H1 (cell line): Measurements from ENCODE around the gene SLC6A19. TPM values are rescaled to one million over a fixed set of nuclear protein-coding genes. Genes with fewer than 3 reads are reported as not detected.

ENCODE experiments used
- CTCF ChIA-PET: fragments of 300-600 bp; sonication (Branson Sonifier 250); formaldehyde crosslinking; loops from one replicate; lab custom pipeline; 2021; ENCODE audit not compliant: partially characterized antibody; lab: Charles Lee
- POLR2A ChIA-PET: fragments of 300-600 bp; sonication (Branson Sonifier 250); formaldehyde crosslinking; loops from one replicate; lab custom pipeline; 2021; ENCODE audit warnings: inconsistent platforms; ENCODE audit not compliant: partially characterized antibody; lab: Charles Lee
- DNase-seq, 2 experiments: peaks; one replicate each; pipeline versions ENCODE4 v3.0.0 to v3.0.0-alpha.2; 2010 to 2022; ENCODE audit warnings: low spot score in 2 of 2, low read depth in 1 of 2, mixed read lengths in 1 of 2
- FAIRE-seq: peaks from 2 replicates; lab custom pipeline; 2011; peaks lifted over from hg19 to GRCh38; lab: Jason Lieb, UNC
- H2AFZ ChIP-seq: 2 replicates; pipeline ENCODE4 v1.8.1; 2012; ENCODE audit warnings: low read length, inconsistent platforms
- H2AK5ac ChIP-seq: 2 replicates; pipeline ENCODE4 v1.6.1; 2013; ENCODE audit warnings: low read depth, low read length
- H2BK120ac ChIP-seq: replicated peaks from 2 replicates; pipeline ENCODE3; 2013; ENCODE audit warnings: low read depth, low read length, inconsistent platforms
- H2BK12ac ChIP-seq: 2 replicates; pipeline ENCODE4 v1.6.1; 2013; ENCODE audit warnings: low read depth, low read length
- H2BK15ac ChIP-seq: 2 replicates; pipeline ENCODE4 v1.6.1; 2013; ENCODE audit warnings: low read length
- H2BK20ac ChIP-seq: 2 replicates; pipeline ENCODE4 v1.6.1; 2013; ENCODE audit warnings: low read length
- H2BK5ac ChIP-seq: 2 replicates; pipeline ENCODE4 v1.6.1; 2013; ENCODE audit warnings: low read depth, low read length
- H3K14ac ChIP-seq: 2 replicates; pipeline ENCODE4 v1.6.1; 2013; ENCODE audit warnings: inconsistent platforms; ENCODE audit not compliant: insufficient read length
- H3K18ac ChIP-seq: 2 replicates; pipeline ENCODE4 v1.6.1; 2013; ENCODE audit warnings: low read length; ENCODE audit errors: extremely low read depth
- H3K23ac ChIP-seq: 2 replicates; pipeline ENCODE4 v1.6.1; 2013; ENCODE audit warnings: inconsistent platforms; ENCODE audit not compliant: insufficient read length
- H3K23me2 ChIP-seq: 2 replicates; pipeline ENCODE4 v1.6.1; 2013; ENCODE audit warnings: low read depth, low read length
- H3K27ac ChIP-seq: 2 replicates; pipeline ENCODE4 v1.6.1; 2011; ENCODE audit warnings: low read depth, low read length, inconsistent platforms
- H3K27me3 ChIP-seq, 4 experiments: replicated peaks in 1 of 4; 1 replicate in 1 of 4; 2 replicates in 3 of 4; pipeline versions ENCODE4 v1.6.1 to v1.8.1; 2011 to 2013; ENCODE audit warnings: low read length in 3 of 4, mild to moderate bottlenecking in 3 of 4, inconsistent platforms in 2 of 4, mixed read lengths in 2 of 4, moderate library complexity in 1 of 4; ENCODE audit not compliant: control insufficient read depth in 3 of 4, insufficient read depth in 3 of 4; ENCODE audit errors: extremely low read depth in 1 of 4
- H3K36me3 ChIP-seq, 4 experiments: 2 replicates each; pipeline versions ENCODE4 v1.6.1 to v1.8.1; 2011 to 2013; ENCODE audit warnings: mild to moderate bottlenecking in 4 of 4, low read length in 3 of 4, moderate library complexity in 2 of 4, control low read depth in 1 of 4, inconsistent platforms in 1 of 4; ENCODE audit not compliant: insufficient read depth in 4 of 4, control insufficient read depth in 2 of 4
- H3K4ac ChIP-seq: replicated peaks from 2 replicates; pipeline ENCODE3; 2013; ENCODE audit warnings: low read length, low read depth, mixed read lengths, inconsistent platforms; ENCODE audit not compliant: insufficient read length
- H3K4me1 ChIP-seq, 4 experiments: replicated peaks in 1 of 4; 1 replicate in 1 of 4; 2 replicates in 3 of 4; pipeline versions ENCODE4 v1.6.1 to v1.8.1; 2011 to 2013; ENCODE audit warnings: low read length in 3 of 4, inconsistent platforms in 2 of 4, mixed read lengths in 1 of 4; ENCODE audit not compliant: insufficient read depth in 4 of 4, control insufficient read depth in 3 of 4
- H3K4me2 ChIP-seq, 2 experiments: 2 replicates each; pipeline versions ENCODE4 v1.6.1 to v1.8.1; 2011 to 2013; ENCODE audit warnings: low read depth in 2 of 2, low read length in 2 of 2, control low read depth in 1 of 2, inconsistent platforms in 1 of 2, mild to moderate bottlenecking in 1 of 2; ENCODE audit not compliant: insufficient read depth in 1 of 2
- H3K4me3 ChIP-seq, 4 experiments: fragments of 200-600, 300-600 bp in 1 of 4; sonication (generic), shearing (Covaris generic), sonication (Bioruptor Twin) in 1 of 4; 2 replicates each; pipeline versions ENCODE4 v1.5.1 to v1.8.1; 2011 to 2016; ENCODE audit warnings: low read length in 4 of 4, low read depth in 3 of 4, control low read depth in 2 of 4, inconsistent platforms in 2 of 4, mild to moderate bottlenecking in 2 of 4, mixed read lengths in 1 of 4, moderate library complexity in 1 of 4; ENCODE audit not compliant: insufficient read depth in 2 of 4; ENCODE audit errors: extremely low read depth in 1 of 4
- H3K56ac ChIP-seq: replicated peaks from 2 replicates; pipeline ENCODE3; 2013; ENCODE audit warnings: low read depth, mild to moderate bottlenecking, mixed read lengths, low read length, inconsistent platforms; ENCODE audit not compliant: insufficient read length
- H3K79me1 ChIP-seq: 2 replicates; pipeline ENCODE4 v1.6.1; 2013; ENCODE audit warnings: low read depth, low read length, control low read depth
- H3K79me2 ChIP-seq, 2 experiments: 2 replicates each; pipeline versions ENCODE4 v1.6.1 to v1.8.1; 2012 to 2013; ENCODE audit warnings: low read length in 2 of 2, mild to moderate bottlenecking in 2 of 2, inconsistent platforms in 1 of 2; ENCODE audit not compliant: insufficient read depth in 2 of 2, control insufficient read depth in 1 of 2
- H3K9ac ChIP-seq, 4 experiments: replicated peaks in 1 of 4; 1 replicate in 1 of 4; 2 replicates in 3 of 4; pipeline versions ENCODE4 v1.6.1 to v1.8.1; 2011 to 2013; ENCODE audit warnings: low read depth in 3 of 4, low read length in 3 of 4, control low read depth in 2 of 4, mild to moderate bottlenecking in 2 of 4, moderate library complexity in 2 of 4, inconsistent platforms in 1 of 4; ENCODE audit errors: extremely low read depth in 1 of 4
- H3K9me3 ChIP-seq, 2 experiments: 2 replicates each; pipeline versions ENCODE4 v1.6.1 to v1.8.1; 2012 to 2013; ENCODE audit warnings: mild to moderate bottlenecking in 2 of 2, moderate library complexity in 2 of 2, control low read depth in 1 of 2, inconsistent platforms in 1 of 2, low read depth in 1 of 2, low read length in 1 of 2, mixed read lengths in 1 of 2; ENCODE audit not compliant: insufficient read depth in 2 of 2
- H4K20me1 ChIP-seq, 2 experiments: replicated peaks in 1 of 2; 2 replicates each; pipeline versions ENCODE3 to v1.8.1; 2011 to 2013; ENCODE audit warnings: inconsistent platforms in 2 of 2, low read length in 2 of 2, mild to moderate bottlenecking in 1 of 2; ENCODE audit not compliant: insufficient read depth in 2 of 2, control insufficient read depth in 1 of 2
- H4K5ac ChIP-seq: 2 replicates; pipeline ENCODE4 v1.6.1; 2013; ENCODE audit warnings: low read length, low read depth, mixed read lengths, inconsistent platforms; ENCODE audit not compliant: insufficient read length
- H4K8ac ChIP-seq: 2 replicates; pipeline ENCODE4 v1.8.0; 2013; ENCODE audit warnings: mild to moderate bottlenecking, moderate library complexity, low read length, inconsistent platforms; ENCODE audit not compliant: insufficient read depth; ENCODE audit errors: extremely low read depth
- H4K91ac ChIP-seq: replicated peaks from 2 replicates; pipeline ENCODE3; 2013; ENCODE audit warnings: low read length, mixed read lengths, inconsistent platforms; ENCODE audit not compliant: insufficient read length
- CBX5 ChIP-seq: fragments of 300-800, 300-1000 bp; sonication (generic); IDR thresholded peaks from 2 replicates; pipeline ENCODE4 v1.7.1; 2016; ENCODE audit warnings: antibody characterized with exemption, low read length, low read depth
- CBX8 ChIP-seq: fragments of 300-800, 300-1000 bp; sonication (generic); IDR thresholded peaks from 2 replicates; pipeline ENCODE4 v1.7.1; 2016; ENCODE audit warnings: low read depth, low read length, borderline replicate concordance
- CTBP2 ChIP-seq: IDR thresholded peaks from 2 replicates; pipeline ENCODE4 v1.7.0; 2011; ENCODE audit warnings: borderline replicate concordance, mild to moderate bottlenecking, moderate library complexity, mixed read lengths, low read length; ENCODE audit not compliant: insufficient read depth, insufficient read length
- EGR1 ChIP-seq: IDR thresholded peaks from 2 replicates; pipeline ENCODE4 v1.6.1; 2011; ENCODE audit warnings: low read depth, low read length, borderline replicate concordance
- GABPA ChIP-seq: IDR thresholded peaks from 2 replicates; pipeline ENCODE4 v1.6.1; 2011; ENCODE audit warnings: mild to moderate bottlenecking, low read length, moderate library complexity, borderline replicate concordance; ENCODE audit not compliant: insufficient read depth
- JUN ChIP-seq: IDR thresholded peaks from 2 replicates; pipeline ENCODE4 v1.6.1; 2011; ENCODE audit warnings: low read depth, mild to moderate bottlenecking, improper control_type of control experiment, low read length
- JUND ChIP-seq: IDR thresholded peaks from 2 replicates; pipeline ENCODE4 v1.6.1; 2011; ENCODE audit warnings: mild to moderate bottlenecking, improper control_type of control experiment, low read length
- POU5F1 ChIP-seq: IDR thresholded peaks from 2 replicates; pipeline ENCODE4 v1.6.1; 2011; ENCODE audit warnings: low read depth, mild to moderate bottlenecking, low read length, moderate library complexity
- TCF12 ChIP-seq: IDR thresholded peaks from 2 replicates; pipeline ENCODE4 v1.6.1; 2011; ENCODE audit warnings: low read depth, mild to moderate bottlenecking, low read length
- YY1 ChIP-seq: IDR thresholded peaks from 2 replicates; pipeline ENCODE4 v1.6.1; 2011; ENCODE audit warnings: low read depth, mild to moderate bottlenecking, low read length
- WGBS, 2 experiments: shearing (Covaris generic) in 1 of 2; methylation state at CpG; one replicate each; pipeline versions ENCODE4 v1.1.6 to v1.1.7; 2013 to 2015; ENCODE audit warnings: low lambda C conversion rate in 2 of 2, mixed read lengths in 2 of 2, inconsistent platforms in 1 of 2, low coverage in 1 of 2, missing lambda C conversion rate in 1 of 2; ENCODE audit not compliant: insufficient replicate concordance in 2 of 2, insufficient coverage in 1 of 2, insufficient read length in 1 of 2; ENCODE audit errors: extremely low coverage in 1 of 2, missing lambda C conversion rate in 1 of 2; 5-methylcytosine and 5-hydroxymethylcytosine counted together
- polyA plus RNA-seq, 7 experiments: library from polyadenylated mRNA; depleted of rRNA in 3 of 7; stranded (reverse) in 5 of 7; unstranded in 2 of 7; fragments of >200 nt in 5 of 7; fragments of 200-250 nt in 2 of 7; gene quantifications; 1 replicate in 5 of 7; 2 replicates in 1 of 7; 4 replicates in 1 of 7; pipeline versions ENCODE4 v1.2.1 to v1.2.3, GENCODE V29; 2011 to 2013; ENCODE audit warnings: missing spikeins in 2 of 7, mixed read lengths in 2 of 7
- total RNA-seq: library from RNA; stranded (reverse); fragmentation: NEBNext Ultra II Directional; extraction: Animal tissue kit (Norgen Biotek cat#: 25700); gene quantifications from 2 replicates; pipeline ENCODE4 v1.2.1, GENCODE V29; 2021
- TF ChIP-seq, protein P1 (sequence below): IDR thresholded peaks from 2 replicates; pipeline ENCODE4 v1.6.1; 2012; ENCODE audit warnings: inconsistent platforms
- TF ChIP-seq, protein P2 (sequence below): IDR thresholded peaks from 2 replicates; pipeline ENCODE4 v1.6.1; 2012; ENCODE audit warnings: inconsistent platforms

The SLC6A19 gene
- total and polyA plus RNA-seq, 2 of the 8 experiments (the other 6 are each of a cell fraction or from before 2014, with no cell fraction given): 0.02 TPM; not detected in 1

GRCh38 chr5:1245905-1246576, 44.6 kb downstream of the SLC6A19 start:
- H2BK120ac ChIP-seq: no peak overlapping the region
- H2AFZ ChIP-seq: no peak overlapping the region
- 0 out of 2 replicates have a peak overlapping the region, but pooled peaks have one; percentile 25 for H4K8ac ChIP-seq
- CTCF ChIA-PET: interaction anchor here (0.6 to 1.0 kb wide), 4 partner anchors 32 to 146 kb away, joined by 3 read pairs; no protein-coding TSS in a partner anchor
- FAIRE-seq: no peak
- peak in 1 of 2 experiments; percentile 46 for DNase-seq
- no peaks in the 10 kb centered on the region for H3K36me3 ChIP-seq
- H4K91ac ChIP-seq: no peak overlapping the region
- no peaks in the 10 kb centered on the region for H3K9me3 ChIP-seq
- no peaks in the 10 kb centered on the region for H3K79me2 ChIP-seq
- WGBS, 2 experiments: 92% methylated on average over 49 of the region's 58 CpGs; no CpG with 5 or more reads in 1 of the 2 experiments
- H3K56ac ChIP-seq: no peak overlapping the region
- H3K4ac ChIP-seq: no peak overlapping the region
- H2BK12ac ChIP-seq: no peak overlapping the region
- no peak overlapping the region for H3K18ac ChIP-seq
- no peak overlapping the region for H4K5ac ChIP-seq
- H3K79me1 ChIP-seq: no peaks in the 10 kb centered on the region
- H3K4me1 ChIP-seq: peaks cover 0 to 9% (median under 1%) of the 10 kb centered on the region in 4 experiments; a peak in 5 of 7 replicates
- H2BK20ac ChIP-seq: no peak overlapping the region
- H3K14ac ChIP-seq: no peak overlapping the region
- no peak overlapping the region for H3K4me3 ChIP-seq
- no peak overlapping the region for H3K27ac ChIP-seq
- POLR2A ChIA-PET: interaction anchor here (0.8 kb wide), 1 partner anchor 314 kb away, joined by 3 read pairs; no protein-coding TSS in a partner anchor
- no peak overlapping the region for H3K4me2 ChIP-seq
- H2AK5ac ChIP-seq: no peak overlapping the region
- H4K20me1 ChIP-seq: peaks cover 10 to 11% of the 10 kb centered on the region in 2 experiments
- peaks cover 2% of the 10 kb centered on the region; the same call in 1 of the 2 replicates for H3K23me2 ChIP-seq
- H3K9ac ChIP-seq: no peak overlapping the region
- H2BK15ac ChIP-seq: no peak overlapping the region
- no peaks in the 10 kb centered on the region; a peak in 1 of 7 replicates for H3K27me3 ChIP-seq
- H3K23ac ChIP-seq: no peak overlapping the region
- H2BK5ac ChIP-seq: no peak overlapping the region
- no peak for TF ChIP-seq POU5F1
- no peak for TF ChIP-seq CBX5
- TF ChIP-seq CBX8: no peak
- no peak for TF ChIP-seq EGR1
- no peak for TF ChIP-seq JUND
- TF ChIP-seq TCF12: no peak
- TF ChIP-seq, protein P1, sequence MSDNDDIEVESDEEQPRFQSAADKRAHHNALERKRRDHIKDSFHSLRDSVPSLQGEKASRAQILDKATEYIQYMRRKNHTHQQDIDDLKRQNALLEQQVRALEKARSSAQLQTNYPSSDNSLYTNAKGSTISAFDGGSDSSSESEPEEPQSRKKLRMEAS: no peak
- no peak for TF ChIP-seq JUN
- TF ChIP-seq CTBP2: no peak
- TF ChIP-seq, protein P2, sequence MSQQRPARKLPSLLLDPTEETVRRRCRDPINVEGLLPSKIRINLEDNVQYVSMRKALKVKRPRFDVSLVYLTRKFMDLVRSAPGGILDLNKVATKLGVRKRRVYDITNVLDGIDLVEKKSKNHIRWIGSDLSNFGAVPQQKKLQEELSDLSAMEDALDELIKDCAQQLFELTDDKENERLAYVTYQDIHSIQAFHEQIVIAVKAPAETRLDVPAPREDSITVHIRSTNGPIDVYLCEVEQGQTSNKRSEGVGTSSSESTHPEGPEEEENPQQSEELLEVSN: no peak
- TF ChIP-seq YY1: no peak
- TF ChIP-seq GABPA: no peak
